Epithelial cell of esophagus (primary cell): ENCODE data around the gene ZCCHC7.
"Not testable (repeated sequence)": the region's sequence is repeated elsewhere in the genome, so short reads cannot be mapped to it uniquely, and the experiment has no call there.

Experiments
- DNase-seq: peaks from one replicate; pipeline ENCODE4 v3.0.0; 2010; ENCODE audit warnings: low read depth
- H3K4me3 ChIP-seq: 2 replicates; pipeline ENCODE4 v1.5.1; 2011; ENCODE audit warnings: mild to moderate bottlenecking, low read length, control low read depth
- TF ChIP-seq, protein P1 (sequence below): IDR thresholded peaks from 2 replicates; pipeline ENCODE4 v1.5.1; 2011; ENCODE audit warnings: low read depth, mild to moderate bottlenecking, low read length, control low read depth, inconsistent platforms; ENCODE audit not compliant: insufficient read depth; ENCODE audit errors: missing control alignments

Gene ZCCHC7

DNA sequence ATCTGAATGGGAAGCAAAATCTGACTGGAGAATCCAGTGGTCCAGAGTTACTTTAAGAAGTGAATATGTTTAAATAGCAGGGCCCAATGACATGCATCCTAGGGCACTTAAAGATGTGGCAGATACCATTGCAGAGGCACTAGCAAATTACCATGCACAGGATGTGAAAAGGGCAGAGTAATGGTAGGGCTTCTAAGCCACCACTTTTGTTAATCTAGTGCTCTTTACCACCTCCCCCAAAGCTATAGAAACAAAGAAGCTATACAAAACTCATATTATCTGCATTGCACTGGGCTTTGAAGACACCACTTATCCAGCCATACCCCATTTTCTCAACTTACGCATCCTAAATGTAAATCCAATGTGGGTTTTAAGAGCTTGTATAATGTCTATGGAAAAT is 81.2 kb downstream of the ZCCHC7 start:
- DNase-seq = no peak
- TF ChIP-seq, protein P1, sequence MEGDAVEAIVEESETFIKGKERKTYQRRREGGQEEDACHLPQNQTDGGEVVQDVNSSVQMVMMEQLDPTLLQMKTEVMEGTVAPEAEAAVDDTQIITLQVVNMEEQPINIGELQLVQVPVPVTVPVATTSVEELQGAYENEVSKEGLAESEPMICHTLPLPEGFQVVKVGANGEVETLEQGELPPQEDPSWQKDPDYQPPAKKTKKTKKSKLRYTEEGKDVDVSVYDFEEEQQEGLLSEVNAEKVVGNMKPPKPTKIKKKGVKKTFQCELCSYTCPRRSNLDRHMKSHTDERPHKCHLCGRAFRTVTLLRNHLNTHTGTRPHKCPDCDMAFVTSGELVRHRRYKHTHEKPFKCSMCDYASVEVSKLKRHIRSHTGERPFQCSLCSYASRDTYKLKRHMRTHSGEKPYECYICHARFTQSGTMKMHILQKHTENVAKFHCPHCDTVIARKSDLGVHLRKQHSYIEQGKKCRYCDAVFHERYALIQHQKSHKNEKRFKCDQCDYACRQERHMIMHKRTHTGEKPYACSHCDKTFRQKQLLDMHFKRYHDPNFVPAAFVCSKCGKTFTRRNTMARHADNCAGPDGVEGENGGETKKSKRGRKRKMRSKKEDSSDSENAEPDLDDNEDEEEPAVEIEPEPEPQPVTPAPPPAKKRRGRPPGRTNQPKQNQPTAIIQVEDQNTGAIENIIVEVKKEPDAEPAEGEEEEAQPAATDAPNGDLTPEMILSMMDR = no peak

DNA sequence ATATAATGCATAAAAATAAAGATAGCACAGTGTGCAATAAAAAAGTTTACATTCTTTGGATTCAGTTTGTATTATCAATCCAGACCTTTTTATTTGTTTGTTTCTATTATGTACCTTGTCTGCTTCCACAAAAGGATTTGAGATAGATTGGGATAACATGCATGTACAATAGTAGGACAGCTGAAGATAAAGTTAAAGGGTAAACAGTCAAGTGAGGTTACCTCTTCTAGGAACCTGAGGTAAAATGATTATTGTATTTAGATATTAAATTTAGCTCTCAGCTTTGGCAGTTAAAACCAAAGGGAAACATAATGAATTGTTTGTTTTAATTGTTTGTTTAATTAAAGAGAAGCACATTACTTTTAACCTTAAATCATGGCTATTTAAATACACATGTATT is 81.7 kb downstream of the ZCCHC7 start:
- TF ChIP-seq, protein P1 = no peak
- no peak for DNase-seq
- no peak overlapping the region for H3K4me3 ChIP-seq

More for the DNA sequence above, 81.2 kb downstream of the ZCCHC7 start:
- no peak overlapping the region for H3K4me3 ChIP-seq

DNA sequence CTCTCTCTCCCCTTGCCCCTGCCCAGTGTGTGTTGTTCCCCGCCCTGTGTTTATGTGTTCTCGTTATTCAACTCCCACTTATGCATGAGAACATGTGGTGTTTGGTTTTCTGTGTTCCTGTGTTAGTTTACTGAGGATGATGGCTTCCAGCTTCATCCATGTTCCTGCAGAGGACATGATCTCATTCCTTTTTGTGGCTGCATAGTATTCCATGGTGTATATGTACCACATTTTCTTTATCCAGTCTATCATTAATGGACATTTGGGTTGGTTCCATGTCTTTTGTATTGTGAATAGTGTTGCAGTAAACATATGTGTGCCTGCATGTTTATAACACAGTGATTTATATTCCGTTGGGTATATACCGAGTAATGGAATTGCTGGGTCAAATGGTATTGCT is 83.1 kb downstream of the ZCCHC7 start:
- not testable (repeated sequence) for H3K4me3 ChIP-seq, DNase-seq

DNA sequence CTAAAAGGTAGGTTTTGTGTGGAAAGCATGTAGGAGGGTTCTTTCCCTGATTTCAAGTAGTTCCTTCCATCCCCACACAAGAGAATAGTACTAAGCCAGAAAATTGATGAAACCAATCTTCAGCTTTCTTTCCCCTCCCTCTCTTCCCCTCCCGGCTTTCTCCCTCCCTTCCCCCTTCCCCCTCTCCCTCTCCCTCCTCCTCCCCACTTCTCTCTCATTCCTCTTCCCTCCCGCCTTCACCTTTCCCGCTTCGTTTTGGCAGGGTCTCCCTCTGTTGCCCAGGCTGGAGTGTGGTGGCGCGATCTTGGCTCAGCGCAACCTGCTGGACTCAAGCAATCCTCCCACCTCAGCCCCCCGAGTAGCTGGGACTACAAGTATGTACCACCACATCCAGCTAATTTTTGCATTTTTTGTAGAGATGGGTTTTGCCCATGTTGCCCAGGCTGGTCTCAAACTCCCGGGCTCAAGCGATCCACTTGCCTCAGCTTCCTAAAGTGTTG is 85.8 kb downstream of the ZCCHC7 start:
- H3K4me3 ChIP-seq = no peak overlapping the region
- no peak for DNase-seq
- TF ChIP-seq, protein P1 = no peak

DNA sequence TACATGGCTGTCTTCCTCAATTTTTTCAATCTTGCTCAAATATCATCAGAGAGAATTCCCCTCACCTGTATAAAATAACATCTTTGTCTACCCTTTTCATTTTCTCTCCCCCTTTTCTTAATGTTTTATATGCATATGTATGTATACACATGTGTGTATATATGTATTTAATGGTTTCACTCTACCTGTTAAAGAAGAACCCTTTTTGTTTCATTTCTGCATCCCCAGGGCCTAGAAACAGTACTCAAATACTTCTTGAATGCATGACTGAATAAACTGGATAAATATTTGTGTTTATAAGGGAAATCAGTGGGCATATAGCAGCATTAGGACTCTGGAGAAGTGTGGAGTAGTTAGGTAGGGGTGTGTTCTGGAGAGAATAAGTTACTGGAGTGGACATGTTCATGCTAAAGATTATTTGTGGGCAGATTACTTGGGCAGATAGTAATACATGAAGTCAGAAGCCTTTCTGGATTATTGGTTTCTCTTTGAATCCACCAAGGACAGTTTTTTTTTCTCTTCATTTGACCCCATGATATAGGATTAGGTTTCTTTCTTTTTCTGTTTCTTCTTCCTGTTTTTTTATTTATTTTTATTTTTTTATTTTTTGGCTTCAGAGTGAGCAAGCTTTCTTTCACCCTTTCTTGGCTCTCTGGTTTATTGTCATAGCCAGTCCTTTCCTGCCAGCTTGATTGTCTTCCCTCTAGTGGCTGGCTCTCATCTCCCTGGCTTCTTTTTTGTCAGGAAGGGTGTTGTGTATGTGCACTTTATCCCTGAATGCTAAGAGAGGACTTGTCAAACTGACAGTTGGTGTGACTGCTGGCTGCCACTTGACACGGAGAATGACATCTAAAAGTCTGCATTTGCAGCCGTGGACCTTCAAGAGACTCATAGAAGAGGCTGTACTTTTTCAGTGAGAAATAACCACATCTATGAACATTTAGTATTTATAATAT is 89.3 kb downstream of the ZCCHC7 start:
- peak; percentile 9 for DNase-seq
- H3K4me3 ChIP-seq = no peak overlapping the region

DNA sequence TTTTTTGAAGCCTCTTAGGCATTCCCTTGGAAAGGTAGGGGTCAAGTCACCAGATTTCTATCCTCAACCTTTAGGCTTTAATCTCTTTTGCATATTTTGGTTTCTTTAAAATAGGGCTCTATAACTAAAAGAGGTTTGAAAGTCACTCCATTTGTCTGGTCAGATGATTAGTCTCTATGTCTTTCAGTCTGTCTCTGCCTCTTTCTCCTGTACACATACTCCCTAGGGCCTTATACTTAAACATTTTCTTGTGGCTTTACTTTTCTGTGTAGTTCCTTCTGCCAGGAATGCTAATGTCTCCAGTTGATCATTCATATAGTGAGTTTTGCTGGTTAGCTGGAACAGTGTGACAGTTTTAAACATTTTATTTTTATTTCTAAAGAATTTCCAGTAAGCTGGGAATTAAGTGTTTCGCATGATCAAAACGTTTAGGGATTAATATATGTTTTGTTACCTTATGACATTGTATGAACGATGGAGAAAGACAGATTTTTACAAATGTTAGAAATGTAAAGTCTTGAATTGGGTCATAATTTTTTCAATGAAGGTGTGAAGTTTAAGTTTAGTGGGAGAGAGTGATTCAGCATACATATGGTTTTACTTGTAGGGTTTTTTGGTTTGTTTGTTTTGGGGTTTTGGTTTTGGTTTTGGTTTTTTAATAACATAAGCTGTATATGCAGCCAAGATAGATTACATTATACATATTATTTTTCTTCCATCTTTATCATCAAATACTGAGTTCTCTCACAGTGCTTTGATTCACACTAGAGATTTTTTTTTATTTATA is 90.6 kb downstream of the ZCCHC7 start:
- no peak overlapping the region for H3K4me3 ChIP-seq
- TF ChIP-seq, protein P1 = no peak
- no peak for DNase-seq

More for the DNA sequence above, 89.3 kb downstream of the ZCCHC7 start:
- TF ChIP-seq, protein P1 = peak; percentile 33

DNA sequence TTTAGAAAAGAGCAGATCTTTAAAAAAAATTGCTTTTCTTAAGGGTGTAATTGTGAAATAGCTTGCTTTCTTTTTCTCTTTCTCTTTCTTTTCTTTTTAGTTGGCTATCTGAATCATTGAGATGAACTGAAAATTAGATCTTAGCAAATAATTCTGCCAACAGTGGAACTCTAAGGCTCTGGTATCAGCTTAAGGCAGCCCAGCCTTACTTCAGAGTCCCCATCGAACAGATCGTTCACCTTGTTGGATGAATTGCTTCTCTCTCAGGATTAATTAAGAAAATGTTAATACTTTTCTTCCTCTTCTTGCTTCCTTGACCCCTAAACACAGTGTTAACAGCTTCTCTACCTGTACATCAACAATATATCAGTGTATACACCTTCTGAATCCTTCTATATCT is 92.1 kb downstream of the ZCCHC7 start:
- H3K4me3 ChIP-seq = no peak overlapping the region
- TF ChIP-seq, protein P1 = no peak

More for the DNA sequence above, 92.1 kb downstream of the ZCCHC7 start:
- no peak for DNase-seq
